Activated CD4-positive, CD25-positive, alpha-beta regulatory T cell treated with anti-CD3 and anti-CD28 coated beads, Interleukin-2, amount 50 U/mL, for 16 hours (primary cell): ENCODE measurements around the gene MRPL58.

Experiments used
- DNase-seq: peaks from one replicate; pipeline ENCODE4 v3.0.0-alpha.2; 2020; ENCODE audit warnings: low read depth, low spot score

Gene MRPL58

GRCh38 chr17:75046407-75047289 is 34.2 kb downstream of the MRPL58 start, which contains the start of the genes ATP5PD and KCTD2:
Gene ATP5PD (minus strand): TSS chr17:75046969. CDS start chr17:75042650, 4,319 bp downstream.
Gene KCTD2 (plus strand): TSS chr17:75047225. CDS start chr17:75047251, 26 bp downstream.
- DNase-seq: peak; percentile 92

- no peak for DNase-seq
Measured at GRCh38 chr17:75047398-75048098, 35.1 kb downstream of the MRPL58 start.

- DNase-seq: no peak
Measured at GRCh38 chr17:75048249-75048878, 35.9 kb downstream of the MRPL58 start.

GRCh38 chr17:75049057-75049456 is 36.6 kb downstream of the MRPL58 start:
- DNase-seq: no peak

GRCh38 chr17:75049706-75050105 is 37.2 kb downstream of the MRPL58 start:
- DNase-seq: no peak

GRCh38 chr17:75051941-75052340 is 39.5 kb downstream of the MRPL58 start:
- DNase-seq: no peak

- DNase-seq: no peak
Measured at GRCh38 chr17:75059369-75060345, 47.2 kb downstream of the MRPL58 start.

GRCh38 chr17:75060434-75061054 is 48.1 kb downstream of the MRPL58 start:
- DNase-seq: no peak

GRCh38 chr17:75061055-75061438 is 48.6 kb downstream of the MRPL58 start:
- DNase-seq: no peak

GRCh38 chr17:75061618-75062017 is 49.1 kb downstream of the MRPL58 start:
- no peak for DNase-seq

GRCh38 chr17:75063201-75063600 is 50.7 kb downstream of the MRPL58 start:
- DNase-seq: no peak

GRCh38 chr17:75063626-75064025 is 51.2 kb downstream of the MRPL58 start:
- DNase-seq: no peak

- DNase-seq: no peak
Measured at GRCh38 chr17:75064040-75064439, 51.6 kb downstream of the MRPL58 start.

GRCh38 chr17:75064460-75064859 is 52.0 kb downstream of the MRPL58 start:
- no peak for DNase-seq

- DNase-seq: no peak
Measured at GRCh38 chr17:75064867-75065561, 52.5 kb downstream of the MRPL58 start.

- DNase-seq: no peak
Measured at GRCh38 chr17:75065562-75066151, 53.2 kb downstream of the MRPL58 start.

- no peak for DNase-seq
Measured at GRCh38 chr17:75067856-75068255, 55.4 kb downstream of the MRPL58 start.

GRCh38 chr17:75068750-75069149 is 56.3 kb downstream of the MRPL58 start:
- DNase-seq: no peak

- DNase-seq: no peak
Measured at GRCh38 chr17:75069783-75070182, 57.3 kb downstream of the MRPL58 start.
